ENCODE measurements around the gene AGBL1.

Gene AGBL1

DNA sequence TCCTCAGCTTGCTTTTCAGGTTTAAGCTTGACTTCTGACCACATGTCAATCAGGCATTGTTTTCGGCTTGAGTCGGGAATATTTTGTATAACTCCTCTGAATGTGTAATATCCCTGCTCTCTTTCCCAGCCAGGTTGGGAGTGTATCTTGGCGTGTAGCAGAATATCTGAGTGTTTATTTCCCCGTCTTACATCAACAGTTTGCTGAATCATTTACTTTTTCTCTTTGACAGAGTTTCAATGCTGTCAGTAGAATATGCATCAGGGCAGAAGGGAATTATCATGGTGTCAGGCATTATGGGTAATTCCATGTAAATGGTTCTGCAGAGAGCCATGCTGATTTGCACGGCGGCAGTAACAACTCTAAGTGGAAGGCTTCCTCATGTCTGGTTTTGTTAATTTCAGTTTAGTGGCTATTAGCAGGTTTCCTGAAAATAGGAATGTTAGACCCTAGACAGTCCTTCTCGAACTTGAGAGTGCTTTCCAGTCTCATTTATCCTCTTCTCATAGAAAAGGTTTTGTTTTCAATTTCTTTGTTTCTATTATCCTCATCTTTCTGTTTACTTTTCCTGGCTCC lies 566.3 kb downstream of the AGBL1 start:
- no peak for DNase-seq (ENCODE audit: low spot score)

DNA sequence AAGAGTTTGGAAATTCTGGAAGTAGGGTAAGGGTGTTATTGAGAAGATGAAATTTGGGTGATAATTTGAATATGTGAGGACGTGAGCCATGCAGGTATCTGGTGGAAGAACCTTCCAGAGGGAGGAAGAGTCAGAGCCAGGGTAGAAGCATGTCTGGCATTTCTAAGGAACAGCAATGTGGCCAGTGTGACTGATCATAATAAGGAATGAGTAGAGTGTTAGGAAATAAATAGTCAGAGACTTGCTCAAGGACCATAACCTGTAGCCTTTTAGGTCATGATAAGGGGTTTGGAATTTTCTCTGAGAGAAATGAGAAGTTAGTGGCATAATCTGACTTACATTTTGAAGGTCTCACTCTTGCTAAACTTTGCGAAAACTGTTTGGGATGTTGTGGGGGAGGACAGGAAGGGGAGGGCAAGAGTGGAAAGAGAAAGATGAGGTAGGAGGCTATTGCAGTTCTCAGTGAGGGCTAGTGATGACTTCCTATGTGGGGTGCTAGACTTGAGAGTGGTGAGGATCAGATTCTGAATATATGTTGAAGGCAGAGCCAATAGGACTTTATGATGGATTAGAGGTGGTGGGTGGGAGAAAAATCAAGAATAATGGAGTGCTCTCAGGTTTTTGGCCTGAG lies 568.3 kb downstream of the AGBL1 start:
- DNase-seq (ENCODE audit: low spot score) = no peak

- DNase-seq (ENCODE audit: low spot score) = no peak
These were observed 569.6 kb downstream of the AGBL1 start for GRCh38 chr15:86649277-86649676.

- DNase-seq (ENCODE audit: low spot score) = peak; percentile 49
These were observed 570.4 kb downstream of the AGBL1 start for GRCh38 chr15:86650094-86650493.

DNA sequence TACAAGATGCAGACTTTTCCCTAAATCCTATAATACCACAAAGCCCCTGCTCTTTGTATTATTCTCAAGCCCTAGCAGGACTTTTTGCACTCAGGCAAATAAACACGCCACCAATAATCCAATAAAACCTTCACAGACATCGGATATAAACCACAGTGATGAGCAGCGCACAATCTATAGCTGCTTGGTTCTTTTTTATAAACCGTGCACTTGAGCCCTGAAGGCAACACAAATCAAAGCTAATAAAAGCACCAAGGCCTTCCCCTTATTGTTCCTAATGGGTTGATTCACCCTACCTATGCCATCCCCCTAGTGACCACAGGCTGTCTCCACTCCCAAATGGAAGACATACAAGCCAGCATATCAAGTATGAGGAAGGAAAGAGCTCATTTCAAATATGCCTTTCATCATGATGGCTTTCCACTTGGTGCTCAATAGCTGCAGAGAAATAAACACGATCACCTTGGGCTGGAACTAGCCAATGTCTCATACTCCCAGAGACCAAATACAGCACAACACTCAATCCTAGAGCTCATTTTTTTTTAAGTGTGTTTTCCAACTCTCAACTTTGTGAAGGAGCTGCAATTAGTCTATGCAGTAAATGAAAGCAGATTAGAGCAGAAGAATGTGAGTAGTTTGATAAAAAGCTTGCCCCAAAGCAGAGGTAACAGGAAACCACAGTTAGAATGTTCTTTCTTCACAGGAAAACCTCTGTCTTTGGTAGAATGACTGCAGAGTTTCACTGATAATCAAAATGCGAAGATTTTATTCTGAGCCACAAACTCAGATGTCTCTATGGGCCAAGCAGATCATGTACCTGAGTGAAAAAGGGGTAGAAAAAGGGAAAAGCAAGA lies 573.9 kb downstream of the AGBL1 start:
- no peak for DNase-seq (ENCODE audit: low spot score)

DNA sequence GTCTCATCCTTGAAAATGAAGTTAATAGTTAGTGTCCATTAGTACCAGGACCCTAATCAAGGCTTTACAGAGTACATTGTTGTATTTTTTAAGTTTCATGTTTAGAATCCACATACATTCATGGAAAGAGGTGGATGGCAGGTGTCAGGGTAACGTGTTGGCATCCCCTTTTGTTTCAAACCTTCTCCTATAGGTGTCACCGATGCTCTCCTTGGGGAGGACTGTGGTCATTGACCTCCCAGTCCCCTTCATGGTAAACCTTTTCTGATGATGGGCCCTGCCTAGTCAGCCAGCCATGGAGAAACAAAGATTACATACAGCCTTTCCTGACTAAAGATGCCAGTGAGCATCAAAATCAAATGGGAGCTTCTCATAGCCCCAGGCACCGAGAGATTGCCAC lies 574.8 kb downstream of the AGBL1 start:
- no peak for DNase-seq (ENCODE audit: low spot score)

DNA sequence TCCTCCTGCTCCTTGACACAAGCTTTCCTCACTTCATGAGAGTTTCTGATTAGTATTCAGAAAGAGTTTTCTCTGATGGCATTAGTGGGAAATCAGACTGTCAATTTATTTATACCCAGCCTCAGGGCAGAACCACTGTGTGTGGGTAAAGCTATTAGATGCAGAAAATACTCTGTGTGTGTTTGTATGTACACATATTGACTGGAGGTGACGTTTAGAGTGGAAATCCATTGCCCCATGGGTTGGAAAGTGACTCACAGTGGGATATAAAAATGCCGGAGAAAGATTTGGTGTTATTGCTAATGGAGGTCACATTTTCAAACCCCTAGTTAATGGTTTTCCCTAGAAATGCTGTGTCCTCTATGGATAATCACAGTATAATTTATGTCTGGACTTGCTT lies 577.6 kb downstream of the AGBL1 start:
- DNase-seq (ENCODE audit: low spot score) = no peak

- no peak for DNase-seq (ENCODE audit: low spot score)
These were observed 580.2 kb downstream of the AGBL1 start for GRCh38 chr15:86659724-86660411.

- no peak for DNase-seq (ENCODE audit: low spot score)
These were observed 581.9 kb downstream of the AGBL1 start for GRCh38 chr15:86661580-86661979.

- no peak for DNase-seq (ENCODE audit: low spot score)
These were observed 583.6 kb downstream of the AGBL1 start for GRCh38 chr15:86663304-86663703.

- no peak for DNase-seq (ENCODE audit: low spot score)
These were observed 584.3 kb downstream of the AGBL1 start for GRCh38 chr15:86663979-86664378.

- no peak for DNase-seq (ENCODE audit: low spot score)
These were observed 584.9 kb downstream of the AGBL1 start for GRCh38 chr15:86664581-86664980.

DNA sequence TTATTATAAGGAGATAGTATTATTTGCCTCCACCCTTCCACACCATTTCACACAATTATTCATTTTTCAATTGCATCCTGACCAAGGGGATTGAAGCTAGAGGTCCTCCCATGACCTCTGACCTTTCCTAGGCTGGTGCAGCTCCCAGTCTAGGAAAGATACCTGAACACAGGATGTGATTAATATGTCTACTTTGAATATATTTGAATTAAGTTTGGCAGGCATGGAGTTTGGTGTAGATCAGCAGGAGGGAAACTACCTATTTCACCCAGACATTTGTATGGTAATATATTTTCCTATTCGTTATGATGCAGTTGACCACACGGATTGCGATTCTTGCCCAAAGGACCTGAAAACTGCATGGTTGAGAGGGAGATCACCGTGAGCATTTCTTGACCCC lies 596.3 kb downstream of the AGBL1 start:
- DNase-seq (ENCODE audit: low spot score) = no peak

DNA sequence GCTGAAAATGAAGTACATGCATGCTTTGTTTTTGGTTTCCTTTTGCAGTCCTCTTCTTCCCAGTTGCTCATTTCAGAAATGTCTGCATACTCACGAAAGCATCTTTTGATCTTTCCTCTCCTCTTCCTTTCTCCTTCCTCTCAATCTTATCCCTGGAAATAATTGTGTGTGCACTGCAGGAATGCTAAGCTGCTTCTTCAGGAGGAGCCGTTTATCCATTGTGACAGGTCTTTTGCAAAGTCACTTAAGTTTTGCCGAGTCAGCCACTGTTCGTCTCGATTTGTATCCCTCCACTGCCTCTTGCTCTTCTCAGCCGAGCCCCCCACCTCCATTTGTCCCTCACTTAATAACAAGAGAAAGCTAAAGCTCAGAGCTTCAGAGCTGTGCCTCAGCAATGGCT lies 597.6 kb downstream of the AGBL1 start:
- DNase-seq (ENCODE audit: low spot score) = no peak

DNA sequence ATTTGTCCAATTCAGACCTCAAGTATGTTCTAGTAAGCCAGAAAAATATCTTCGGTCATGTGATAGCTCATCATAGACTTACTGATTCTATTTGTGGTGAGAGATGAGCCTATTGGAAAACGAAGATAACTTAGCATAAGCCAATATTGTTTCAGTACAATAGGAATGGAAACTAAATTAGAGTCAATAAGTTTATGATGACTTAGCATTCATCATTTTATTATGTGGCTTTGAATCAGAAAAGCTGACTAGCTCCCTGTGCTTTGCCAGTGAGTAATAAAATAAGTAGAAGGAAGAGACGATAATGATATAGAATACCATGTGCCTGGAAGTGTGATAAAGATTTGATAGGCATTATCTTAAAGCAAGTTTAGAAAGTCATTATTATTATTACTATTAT lies 605.6 kb downstream of the AGBL1 start:
- no peak for DNase-seq (ENCODE audit: low spot score)

DNA sequence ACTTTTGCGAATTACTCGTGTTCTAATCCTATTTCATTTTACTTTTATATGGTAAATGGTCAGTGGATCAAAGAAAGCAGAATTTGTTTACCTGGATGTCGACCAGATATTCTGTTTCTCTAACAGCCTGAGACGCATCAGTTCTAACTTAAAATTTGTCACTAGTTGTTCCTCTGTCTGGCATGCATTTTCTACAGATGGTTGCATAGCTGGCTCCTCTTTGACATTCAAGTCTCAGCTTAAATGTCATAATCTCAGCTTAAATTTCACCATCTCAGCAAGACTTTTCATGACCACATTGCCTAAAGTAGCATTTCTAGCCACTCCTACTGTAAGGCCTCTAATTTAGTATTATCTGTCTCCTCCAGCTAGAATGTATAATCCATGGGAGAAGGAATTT lies 609.3 kb downstream of the AGBL1 start:
- no peak for DNase-seq (ENCODE audit: low spot score)

DNA sequence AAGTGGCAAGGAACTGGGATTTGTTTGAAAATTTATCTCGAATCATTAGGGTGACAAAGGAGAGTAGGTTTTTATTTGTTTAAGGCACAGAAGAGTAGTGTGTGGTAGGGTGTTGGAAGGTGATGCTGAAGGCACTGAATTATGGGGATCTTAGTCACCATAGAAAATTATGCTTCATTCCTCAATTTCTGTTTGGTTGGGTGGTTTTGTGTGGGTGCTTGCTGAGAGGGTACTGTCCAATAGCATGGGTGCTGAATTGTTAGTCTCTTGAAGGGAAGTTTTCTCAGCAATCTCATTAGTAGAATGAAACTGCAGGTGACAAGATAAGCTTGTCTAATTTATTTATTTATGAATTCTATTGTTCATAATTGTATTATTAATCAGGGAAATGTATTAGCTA lies 610.9 kb downstream of the AGBL1 start:
- peak; percentile 38 for DNase-seq (ENCODE audit: low spot score)

DNA sequence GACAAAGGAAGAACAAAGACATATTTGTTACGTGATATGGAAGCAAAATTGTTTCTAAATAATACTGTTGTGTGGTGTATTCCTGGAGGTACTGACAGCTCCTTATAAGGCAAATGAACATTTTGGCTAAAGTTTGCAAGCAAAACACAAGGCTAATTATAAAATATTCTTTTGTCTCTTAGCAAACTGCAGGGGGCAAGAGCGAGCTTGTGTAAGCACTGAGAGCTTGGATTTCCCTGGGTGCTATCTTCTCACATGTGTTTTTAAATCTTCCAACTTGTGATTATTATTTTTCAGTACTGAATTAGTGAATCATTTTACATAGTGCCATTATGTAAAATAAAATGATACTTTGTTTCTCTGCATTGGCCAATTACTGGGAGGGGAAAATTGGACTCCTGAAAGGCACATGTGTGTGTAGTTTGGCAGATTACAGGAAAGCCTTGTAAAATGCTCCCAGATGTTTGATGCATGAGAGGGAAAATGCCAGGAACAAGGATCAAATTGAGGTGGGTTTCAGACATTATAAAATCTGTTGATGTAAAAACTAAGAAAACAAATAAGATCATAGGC lies 611.5 kb downstream of the AGBL1 start:
- no peak for DNase-seq (ENCODE audit: low spot score)

DNA sequence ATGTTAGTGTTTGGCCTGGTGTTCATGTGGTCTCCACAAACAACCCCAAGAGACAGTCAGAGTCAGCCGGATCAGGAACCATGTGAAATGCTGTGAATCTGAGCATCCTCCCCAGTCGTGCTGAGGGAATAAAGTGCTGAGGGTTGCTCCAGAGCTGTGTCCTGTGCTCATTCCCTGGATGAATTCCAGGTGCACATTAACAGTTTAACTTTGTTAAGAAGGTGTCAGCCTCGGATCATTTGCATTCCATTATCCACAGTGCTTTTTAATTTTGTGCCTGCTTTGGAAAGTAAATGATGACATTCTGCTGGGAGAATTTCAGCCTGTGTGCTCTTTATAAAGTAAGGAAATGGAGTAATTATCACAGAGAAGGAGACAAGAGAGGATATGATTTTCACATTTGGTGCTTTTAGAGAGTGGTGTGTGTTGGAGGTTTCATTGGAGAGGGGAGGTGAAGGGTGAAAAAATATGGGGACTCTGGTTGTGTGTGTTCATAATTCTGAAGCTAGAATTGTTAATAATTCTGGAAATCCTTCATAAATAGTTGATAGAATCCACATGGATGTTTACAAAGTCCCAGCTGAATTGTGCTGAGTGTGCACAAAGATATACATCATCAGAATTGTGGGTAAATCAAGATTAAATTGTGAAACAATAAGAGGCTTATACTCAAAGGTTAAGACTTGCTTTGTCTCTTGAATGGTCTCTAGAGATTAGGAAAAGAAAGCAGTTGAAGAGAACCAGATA lies 621.4 kb downstream of the AGBL1 start:
- DNase-seq (ENCODE audit: low spot score) = no peak

- DNase-seq (ENCODE audit: low spot score) = no peak
These were observed 621.9 kb downstream of the AGBL1 start for GRCh38 chr15:86701611-86701963.

DNA sequence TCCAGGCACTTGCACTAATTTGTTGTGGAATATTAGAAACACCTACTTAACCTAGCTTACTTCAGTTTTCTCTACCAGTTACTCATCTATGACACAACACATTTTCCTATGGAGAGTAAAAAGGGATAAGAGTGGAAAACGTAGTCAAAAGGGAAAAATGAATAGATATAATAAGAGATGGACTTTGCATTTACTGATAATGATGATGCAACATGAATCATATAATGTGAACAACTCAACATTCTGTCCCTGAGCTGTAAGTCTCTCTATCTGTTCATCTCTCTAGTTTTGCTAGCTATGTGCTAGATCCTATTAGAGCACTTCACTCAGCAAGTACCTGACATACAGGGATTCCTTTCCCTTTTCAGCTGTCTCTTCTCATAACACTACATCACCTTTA lies 627.1 kb downstream of the AGBL1 start:
- no peak for DNase-seq (ENCODE audit: low spot score)

DNA sequence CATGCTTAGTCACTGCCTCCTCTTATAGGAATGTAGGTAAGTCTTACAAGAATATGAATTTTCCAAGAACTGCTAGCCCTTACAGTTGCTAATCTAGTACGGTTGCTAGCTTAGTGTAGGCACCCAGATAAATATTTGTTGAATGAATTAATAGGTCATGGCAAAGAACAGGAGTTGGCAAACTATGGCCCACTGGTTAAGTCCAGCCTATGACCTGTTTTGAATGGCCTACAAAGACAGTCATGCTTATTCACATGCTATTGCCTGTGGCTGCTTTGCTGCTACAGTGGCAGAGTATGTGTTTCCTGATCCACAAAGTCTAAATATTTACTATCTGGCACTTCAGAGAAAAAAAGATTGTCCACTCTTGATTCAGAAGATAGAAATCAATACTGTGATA lies 631.8 kb downstream of the AGBL1 start:
- DNase-seq (ENCODE audit: low spot score) = no peak

Measured in RKO (cell line).